Activated CD8-positive, alpha-beta memory T cell treated with anti-CD3 and anti-CD28 coated beads, Interleukin-2, amount 50 U/mL, for 1 hour (primary cell): ENCODE results near the gene ZNF425.
"Not testable (repeated sequence)": the region's sequence is repeated elsewhere in the genome, so short reads cannot be mapped to it uniquely, and the experiment has no call there.

ENCODE experiments used
- DNase-seq: peaks from one replicate; pipeline ENCODE4 v3.0.0-alpha.2; 2020; ENCODE audit errors: extremely low read depth

The ZNF425 gene

GRCh38 chr7:149071641-149072437, 54.3 kb downstream of the ZNF425 start:
- peak; percentile 10 for DNase-seq

GRCh38 chr7:149071182-149071635, 54.9 kb downstream of the ZNF425 start:
- DNase-seq, result no peak

- no peak for DNase-seq
Measured at GRCh38 chr7:149070372-149071125, 55.6 kb downstream of the ZNF425 start.

GRCh38 chr7:149067869-149068268, 58.3 kb downstream of the ZNF425 start:
- DNase-seq, result no peak

- DNase-seq, result no peak
Measured at GRCh38 chr7:149063476-149063875, 62.6 kb downstream of the ZNF425 start.

- DNase-seq, result not testable (repeated sequence)
Measured at GRCh38 chr7:149062217-149062899, 63.8 kb downstream of the ZNF425 start.

- DNase-seq, result no peak
Measured at GRCh38 chr7:149060156-149060555, 66.0 kb downstream of the ZNF425 start.

GRCh38 chr7:149053885-149054284, 72.2 kb downstream of the ZNF425 start:
- no peak for DNase-seq

GRCh38 chr7:149053384-149053783, 72.7 kb downstream of the ZNF425 start:
- DNase-seq, result no peak
